Body of pancreas (tissue), 4 donors: ENCODE data around the gene ESPL1. TPM values are rescaled to one million over a fixed set of nuclear protein-coding genes. Genes with fewer than 3 reads are reported as not detected.
A peak's percentile ranks its signal among the peaks of the same experiment; 100 is the strongest.

Experiments
- ATAC-seq: fragments of 150-250 bp; one replicate; pipeline ENCODE4 v1.9.1; 2016
- DNase-seq, 4 donors: peaks; one replicate each; pipeline ENCODE4 v3.0.0-alpha.2; 2019
- H3K27ac ChIP-seq, 4 donors: fragments of 200-600 bp; sonication (generic); 1 replicate in 3 of 4; 2 replicates in 1 of 4; pipeline versions ENCODE4 v1.5.1 to v1.6.1; 2016 to 2019; ENCODE audit warnings: mild to moderate bottlenecking in 1 of 4, mixed read lengths in 1 of 4, moderate library complexity in 1 of 4
- H3K27me3 ChIP-seq, 2 donors: fragments of 200-600 bp; sonication (generic); one replicate each; pipeline ENCODE4 v1.6.0; 2016; ENCODE audit warnings: mild to moderate bottlenecking in 1 of 2
- H3K36me3 ChIP-seq, 2 donors: fragments of 200-600 bp; sonication (generic); replicated peaks in 1 of 2; 2 replicates each; pipeline ENCODE4 v1.5.1; 2016; ENCODE audit warnings: low read depth in 2 of 2; ENCODE audit not compliant: insufficient read depth in 1 of 2
- H3K4me1 ChIP-seq: fragments of 200-600 bp; sonication (generic); one replicate; pipeline ENCODE4 v1.6.0; 2016
- H3K4me3 ChIP-seq, 2 donors: fragments of 200-600 bp; sonication (generic); 1 replicate in 1 of 2; 2 replicates in 1 of 2; pipeline ENCODE4 v1.5.1; 2016 to 2019
- H3K9me3 ChIP-seq, 3 donors: fragments of 200-600 bp; sonication (generic); 1 replicate in 2 of 3; 2 replicates in 1 of 3; pipeline ENCODE4 v1.5.1; 2016
- CTCF ChIP-seq, 7 experiments: fragments of 450-650 bp in 4 of 7; fragments of 200-600 bp in 3 of 7; sonication (generic) in 3 of 7; IDR thresholded peaks; one replicate each; pipeline ENCODE4 v1.5.1; 2016 to 2019; ENCODE audit warnings: antibody characterized with exemption in 7 of 7
- POLR2A ChIP-seq, 3 donors: fragments of 450-650 bp; IDR thresholded peaks; one replicate each; pipeline ENCODE4 v1.6.1; 2016; ENCODE audit warnings: antibody characterized with exemption in 3 of 3, mild to moderate bottlenecking in 2 of 3
- WGBS, 2 donors: methylation state at CpG; one replicate each; pipeline ENCODE4 v1.1.5; 2017; 5-methylcytosine and 5-hydroxymethylcytosine counted together
- intact Hi-C: fragments of 100-400 bp; cut with DNase I; formaldehyde crosslinking; loops from one replicate; pipeline ENCODE4 v1.15.1; 2023
- total RNA-seq, 2 donors: library from RNA; depleted of rRNA; stranded (reverse); fragments of >200 nt; gene quantifications; one replicate each; pipeline ENCODE4 v1.1.0, GENCODE V29; 2016

The ESPL1 gene
- total RNA-seq, 2 donors from 2014 or later, result not detected

GRCh38 chr12:53265783-53266182 is 2.3 kb upstream of the ESPL1 start:
- TF ChIP-seq CTCF (IDR thresholded peaks at IDR 0.05), result no peak
- no peak for TF ChIP-seq POLR2A (IDR thresholded peaks at IDR 0.05)
- Histone ChIP-seq H3K9me3 (no peaks in the 10 kb centered on the region), H3K4me3 (no peak overlapping the region), H3K27me3 (no peaks in the 10 kb centered on the region), H3K27ac (no peak overlapping the region), H3K36me3 (no peaks in the 10 kb centered on the region), H3K4me1 (peaks cover 11% of the 10 kb centered on the region)
- intact Hi-C loops, result no loop called here
- 57 to 77% methylated on average over 2 of the region's 2 CpGs for WGBS, 2 donors
- DNase-seq (no peak), ATAC-seq (no peak)

GRCh38 chr12:53267306-53267998 is 647 bp upstream of the ESPL1 start:
- no peaks in the 10 kb centered on the region for H3K27me3 ChIP-seq
- intact Hi-C loops, result no loop called here
- WGBS, 2 donors, result 40 to 49% methylated on average over 18 of the region's 18 CpGs
- H3K36me3 ChIP-seq, result no peaks in the 10 kb centered on the region
- ATAC-seq (no peak), DNase-seq (peak in 1 of 4 donors; percentile 15)
- peak overlapping the region in 1 of 2 donors; percentile 82 for H3K4me3 ChIP-seq
- H3K4me1 ChIP-seq, result peaks cover 11% of the 10 kb centered on the region
- H3K27ac ChIP-seq, result peak overlapping the region in 2 of 4 donors; percentile 36 to 59
- H3K9me3 ChIP-seq, result no peaks in the 10 kb centered on the region
- TF ChIP-seq CTCF (IDR thresholded peaks at IDR 0.05), result no peak
- TF ChIP-seq POLR2A (IDR thresholded peaks at IDR 0.05), result no peak

GRCh38 chr12:53268630-53269562 is 797 bp downstream of the ESPL1 start:
- WGBS, 2 donors, result 33 to 56% methylated on average over 12 to 20 of the region's 20 CpGs
- peaks cover 11% of the 10 kb centered on the region for H3K4me1 ChIP-seq
- H3K36me3 ChIP-seq, result no peaks in the 10 kb centered on the region
- H3K27ac ChIP-seq, result no peak overlapping the region
- H3K27me3 ChIP-seq, result no peaks in the 10 kb centered on the region
- no peak for TF ChIP-seq CTCF (IDR thresholded peaks at IDR 0.05)
- no peak for TF ChIP-seq POLR2A (IDR thresholded peaks at IDR 0.05)
- DNase-seq, result no peak
- H3K4me3 ChIP-seq, result peak overlapping the region in 1 of 2 donors; percentile 82
- intact Hi-C loops, result no loop called here
- no peak for ATAC-seq
- no peaks in the 10 kb centered on the region for H3K9me3 ChIP-seq

- no peaks in the 10 kb centered on the region for H3K36me3 ChIP-seq
- TF ChIP-seq POLR2A (IDR thresholded peaks at IDR 0.05), result no peak
- TF ChIP-seq CTCF (IDR thresholded peaks at IDR 0.05), result no peak
- 86 to 90% methylated on average over 5 of the region's 5 CpGs for WGBS, 2 donors
- H3K27ac ChIP-seq, result no peak overlapping the region
- H3K9me3 ChIP-seq, result no peaks in the 10 kb centered on the region
- no peak overlapping the region for H3K4me3 ChIP-seq
- intact Hi-C loops, result no loop called here
- H3K4me1 ChIP-seq, result no peaks in the 10 kb centered on the region
- no peaks in the 10 kb centered on the region for H3K27me3 ChIP-seq
- DNase-seq, result no peak
- no peak for ATAC-seq
Measured at GRCh38 chr12:53274445-53274844, 6.3 kb downstream of the ESPL1 start.
